HG02763 (cell line): ENCODE measurements around the gene RBBP6.

ENCODE experiments used
- ATAC-seq: cut with Tn5 transposase; IDR thresholded peaks from one replicate; pipeline ENCODE4 v1.9.1; 2021; ENCODE audit warnings: mild to moderate bottlenecking, moderate library complexity; ENCODE audit not compliant: unreplicated experiment

Gene RBBP6

DNA sequence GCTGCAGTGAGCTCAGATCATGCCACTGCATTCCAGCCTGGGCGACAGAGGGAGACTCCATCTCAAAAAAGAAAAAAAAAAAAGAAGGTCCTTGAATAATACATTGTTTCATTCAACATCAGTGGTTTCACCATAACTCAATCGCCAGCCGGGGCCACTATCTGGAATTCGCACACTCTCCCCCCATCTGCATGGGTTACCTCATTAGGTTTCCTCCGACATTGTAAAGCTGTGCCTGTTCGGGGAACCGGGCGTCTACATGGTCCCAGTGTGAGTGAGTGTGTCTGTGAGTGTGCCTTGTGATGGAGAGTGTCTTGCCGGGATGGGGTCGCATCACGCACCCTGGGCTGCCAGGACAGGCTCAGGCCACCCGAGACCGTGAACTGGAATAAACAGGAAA, 16.6 kb upstream of the RBBP6 start:
- no peak for ATAC-seq

DNA sequence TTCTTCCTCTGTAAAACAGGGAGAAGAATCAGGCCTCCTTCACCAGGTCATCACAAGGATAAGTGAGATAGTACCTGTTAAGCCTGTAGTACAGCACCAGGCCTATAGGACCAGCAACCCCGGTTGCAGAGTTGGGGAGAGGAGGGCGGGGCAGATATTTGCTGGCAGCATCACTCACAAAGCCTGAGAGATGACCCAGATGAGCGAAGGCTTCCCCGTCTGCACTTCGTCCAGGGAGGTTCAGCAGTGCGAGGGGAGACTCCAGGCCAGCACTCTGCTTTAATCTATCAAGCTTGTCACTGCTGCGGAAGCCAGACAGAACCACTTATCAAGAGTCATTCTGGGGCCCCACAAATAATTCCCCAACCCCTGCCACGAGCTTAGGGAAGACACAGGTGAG, 15.8 kb upstream of the RBBP6 start:
- no peak for ATAC-seq

DNA sequence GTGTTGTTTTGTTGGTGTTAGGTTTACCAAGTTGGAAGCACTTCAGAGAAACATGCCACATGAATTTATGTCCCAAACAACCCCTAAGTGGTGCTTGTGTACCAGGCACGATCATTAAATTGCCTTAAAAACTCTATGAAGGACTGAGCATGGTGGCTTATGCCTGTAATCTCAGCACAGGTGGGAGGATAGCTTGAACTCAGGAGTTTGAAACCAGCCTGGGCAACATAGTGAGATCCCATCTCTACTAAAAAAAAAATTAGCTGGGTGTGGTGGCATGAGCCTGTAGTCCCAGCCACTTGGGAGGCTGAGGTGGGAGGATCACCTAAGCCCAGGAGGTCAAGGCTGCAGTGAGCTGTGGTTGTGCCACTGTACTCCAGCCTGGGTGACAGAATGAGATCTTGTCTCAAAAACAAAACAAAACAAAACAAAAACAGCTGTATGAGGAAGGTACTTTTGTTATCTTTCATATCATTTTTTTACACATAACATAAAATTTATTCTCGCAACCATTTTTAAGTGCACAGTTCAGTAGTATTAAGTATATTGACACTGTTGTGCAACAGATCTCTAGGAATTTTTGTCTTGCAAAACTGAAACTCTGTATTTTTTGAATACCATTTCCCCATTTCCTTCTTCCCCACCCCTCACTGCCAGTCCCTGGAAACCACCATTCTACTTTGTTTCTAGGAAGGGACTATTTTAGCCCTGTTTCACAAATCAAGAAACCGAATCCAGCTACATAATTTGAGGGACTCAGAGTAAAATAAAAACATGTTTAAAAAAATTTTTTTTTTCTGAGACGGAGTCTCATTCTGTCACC, 14.3 kb upstream of the RBBP6 start:
- no peak for ATAC-seq

DNA sequence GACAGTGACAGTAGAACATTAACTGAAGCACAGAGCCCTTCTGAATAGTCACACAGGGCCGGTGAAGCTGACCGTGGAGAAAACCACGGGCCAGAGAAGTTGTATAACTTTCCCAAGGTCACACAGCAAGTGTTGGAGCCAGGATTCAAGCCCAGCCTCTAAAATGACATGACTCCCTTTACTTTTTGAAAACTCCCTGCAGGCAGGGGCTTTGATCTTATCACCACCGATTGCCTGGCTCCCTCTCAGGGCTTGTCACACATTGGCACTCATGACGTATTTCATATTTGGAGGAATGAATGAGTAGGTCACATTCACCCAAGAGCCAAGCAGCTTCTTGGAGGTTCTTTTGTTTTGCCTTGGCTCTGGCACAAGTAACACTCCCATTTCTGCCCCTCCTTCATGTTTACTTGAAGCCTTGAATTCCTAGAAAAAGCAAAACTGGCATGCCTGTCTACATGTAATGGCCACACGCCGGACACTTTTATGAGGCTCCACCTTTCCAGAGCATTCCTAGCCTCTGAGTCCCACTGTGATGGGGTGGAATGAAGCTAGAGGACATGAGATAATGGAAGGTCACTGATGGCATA, 13.3 kb upstream of the RBBP6 start:
- no peak for ATAC-seq

DNA sequence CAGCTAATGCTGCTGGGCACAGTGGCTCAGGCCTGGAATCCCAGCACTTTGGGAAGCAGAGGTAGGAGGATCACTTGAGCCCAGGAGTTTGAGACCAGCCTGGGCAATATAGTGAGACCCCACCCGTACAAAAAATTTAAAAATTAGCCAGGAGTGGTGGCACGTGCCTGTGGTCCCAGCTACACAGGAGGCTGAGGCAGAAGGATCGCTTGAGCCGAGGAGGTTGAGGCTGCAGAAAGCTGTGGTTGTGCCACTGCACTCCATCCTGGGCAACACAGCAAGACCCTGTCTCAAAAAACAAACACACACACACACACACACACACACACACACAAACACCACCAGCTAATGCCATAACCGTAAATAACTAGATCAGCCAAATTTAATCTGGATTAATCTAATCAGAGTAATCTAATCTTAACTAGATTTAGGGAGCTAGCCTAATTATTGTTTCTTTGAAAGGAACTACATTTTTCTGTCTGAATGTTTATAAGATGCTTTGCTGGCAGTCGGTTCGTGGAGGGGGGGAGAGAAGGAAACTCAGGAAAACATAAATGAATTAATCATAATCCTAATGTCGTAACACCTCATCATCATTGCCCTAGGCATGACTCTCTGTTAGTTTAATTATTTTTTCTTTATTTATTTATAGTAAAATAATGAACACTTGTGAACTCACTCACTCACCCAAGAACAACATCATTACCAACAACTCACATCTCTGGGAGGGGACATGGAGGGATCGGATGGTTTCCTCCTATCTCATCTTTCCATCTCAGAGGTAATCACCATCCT, 12.5 kb upstream of the RBBP6 start:
- ATAC-seq, result no peak

DNA sequence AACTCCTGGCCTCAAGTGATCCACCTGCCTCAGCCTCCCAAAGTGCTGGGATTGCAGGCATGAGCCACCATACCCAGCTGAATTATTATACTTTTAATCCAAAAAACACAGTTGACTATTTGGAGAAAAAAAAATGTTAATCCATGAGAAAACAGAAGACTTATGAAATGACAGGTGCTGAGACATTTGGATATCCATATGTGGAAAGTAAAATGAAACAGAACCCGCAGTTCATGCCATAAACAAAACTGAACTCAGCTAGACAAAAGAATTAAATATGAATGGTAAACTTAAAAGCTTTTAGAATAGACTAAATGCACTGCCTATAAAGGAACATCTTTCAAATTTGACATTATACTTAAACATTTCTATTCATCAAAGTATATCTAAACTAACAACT, 8.2 kb upstream of the RBBP6 start:
- no peak for ATAC-seq

DNA sequence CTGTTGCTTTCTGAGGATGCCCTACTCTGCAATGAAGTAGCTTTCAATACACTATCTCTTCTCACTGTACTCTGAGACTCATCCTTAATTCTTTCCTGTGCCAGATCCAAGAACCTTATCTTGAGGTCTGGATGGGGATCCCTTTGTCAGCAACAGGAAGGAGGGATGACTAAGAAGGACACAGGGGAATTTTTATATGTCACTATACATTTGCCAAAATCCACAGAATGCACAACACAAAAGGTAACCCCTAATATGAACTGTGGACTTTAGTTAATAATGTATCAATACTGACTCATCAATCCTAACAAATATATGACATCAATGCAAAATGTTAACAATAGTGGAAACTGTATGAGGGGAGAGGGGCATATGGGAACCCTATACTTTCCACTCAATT, 4.7 kb upstream of the RBBP6 start:
- ATAC-seq, result no peak

DNA sequence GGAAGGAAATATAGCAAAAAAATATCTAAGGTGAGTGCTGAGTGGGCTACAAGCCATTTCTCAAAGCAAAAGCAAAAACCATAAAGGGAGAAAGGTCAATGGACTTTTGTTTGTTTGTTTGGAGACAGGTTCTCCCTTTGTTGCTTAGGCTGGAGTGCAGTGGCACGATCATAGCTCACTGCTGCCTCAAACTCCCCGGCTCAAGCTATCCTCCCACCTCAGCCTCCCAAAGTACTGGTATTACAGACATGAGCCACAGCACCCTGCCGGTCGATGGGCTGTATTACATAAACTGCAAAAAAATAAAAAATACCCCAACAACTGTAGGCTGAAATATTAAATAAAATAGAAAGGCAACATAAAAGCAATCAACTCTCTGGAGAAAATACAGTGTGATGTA, 3.5 kb upstream of the RBBP6 start:
- ATAC-seq, result no peak

DNA sequence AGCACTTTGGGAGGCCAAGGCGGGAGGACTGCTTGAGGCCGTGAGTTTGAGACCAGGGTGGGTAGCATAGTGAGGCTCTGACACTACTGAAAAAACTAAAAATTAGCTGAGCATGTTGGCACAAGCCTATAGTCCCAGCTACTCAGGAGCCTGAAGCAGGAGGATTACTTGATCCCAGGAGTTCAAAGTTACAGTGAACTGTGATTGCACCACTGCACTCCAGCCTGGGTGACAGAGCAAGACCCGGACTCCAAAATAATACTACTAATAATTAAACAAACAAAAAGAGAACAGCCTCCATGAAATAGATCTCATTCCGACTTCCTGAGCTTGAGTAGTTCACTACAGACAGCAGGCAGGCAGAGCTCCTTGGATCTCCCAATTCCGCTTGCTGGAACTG, 2.7 kb upstream of the RBBP6 start:
- ATAC-seq, result no peak

DNA sequence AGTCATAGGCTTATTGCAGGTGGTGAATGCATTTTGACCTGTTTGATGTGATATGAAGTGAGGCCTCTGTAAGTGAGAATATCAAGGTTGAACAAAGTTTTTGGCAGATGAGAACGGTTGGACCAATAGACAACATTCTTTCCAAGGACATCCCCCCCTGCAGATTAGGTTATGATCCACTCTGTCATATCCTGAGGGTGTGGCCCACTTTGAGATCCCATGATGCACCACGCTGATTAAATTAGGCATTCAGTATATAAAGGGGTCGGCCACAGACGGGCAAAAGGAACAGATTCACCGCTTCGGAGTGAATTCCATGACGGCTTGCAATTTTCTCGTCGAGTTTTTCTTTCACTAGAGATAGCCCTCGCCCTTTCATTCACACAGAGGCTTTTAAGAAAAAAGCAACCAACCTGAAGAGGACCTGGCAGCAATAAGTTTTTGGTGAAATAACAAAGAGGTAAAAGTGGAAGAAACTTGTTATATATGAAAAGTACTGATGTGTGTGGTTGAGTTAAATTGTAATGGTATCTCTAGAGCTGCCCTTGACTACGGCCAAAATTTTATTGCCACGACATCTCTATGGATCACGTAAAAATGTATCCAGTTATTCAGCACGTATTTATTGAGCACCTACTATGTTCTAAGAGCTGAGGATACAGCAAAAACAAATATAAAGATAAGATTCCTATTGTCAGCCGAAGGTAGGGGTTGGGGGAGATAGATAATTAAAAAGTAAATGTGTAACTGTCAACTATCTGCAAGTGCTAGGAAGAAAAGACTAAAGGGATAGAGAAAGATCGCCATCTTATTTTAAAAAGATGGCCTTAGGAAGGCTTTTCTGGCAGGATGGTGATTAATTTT, 1.7 kb upstream of the RBBP6 start:
- ATAC-seq, result no peak

DNA sequence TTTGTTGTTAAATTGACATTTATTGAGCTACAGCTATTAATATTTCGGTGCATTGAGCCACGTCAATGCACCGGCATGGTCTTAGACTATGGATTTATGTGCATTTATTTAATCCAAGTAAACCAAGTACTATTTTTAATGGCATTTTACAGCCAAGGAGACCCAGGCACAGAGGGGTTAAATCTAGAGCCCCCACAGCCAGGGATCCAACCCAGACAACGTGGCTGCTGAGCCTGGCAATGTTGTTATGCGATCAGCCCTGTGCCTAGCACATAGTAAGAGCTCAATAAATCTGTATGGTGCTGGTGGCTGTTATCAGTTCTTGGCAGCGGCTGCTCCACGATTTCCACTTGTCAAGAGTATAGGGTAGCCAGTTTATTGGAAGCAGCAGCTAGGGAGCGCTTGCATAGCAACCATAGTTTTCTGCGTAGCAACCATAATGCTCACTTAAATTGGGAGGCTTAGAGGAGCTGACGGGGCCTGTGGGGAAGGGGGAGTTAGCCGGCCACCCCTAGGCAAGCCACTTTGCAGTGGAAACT, 541 bp upstream of the RBBP6 start:
- no peak for ATAC-seq

DNA sequence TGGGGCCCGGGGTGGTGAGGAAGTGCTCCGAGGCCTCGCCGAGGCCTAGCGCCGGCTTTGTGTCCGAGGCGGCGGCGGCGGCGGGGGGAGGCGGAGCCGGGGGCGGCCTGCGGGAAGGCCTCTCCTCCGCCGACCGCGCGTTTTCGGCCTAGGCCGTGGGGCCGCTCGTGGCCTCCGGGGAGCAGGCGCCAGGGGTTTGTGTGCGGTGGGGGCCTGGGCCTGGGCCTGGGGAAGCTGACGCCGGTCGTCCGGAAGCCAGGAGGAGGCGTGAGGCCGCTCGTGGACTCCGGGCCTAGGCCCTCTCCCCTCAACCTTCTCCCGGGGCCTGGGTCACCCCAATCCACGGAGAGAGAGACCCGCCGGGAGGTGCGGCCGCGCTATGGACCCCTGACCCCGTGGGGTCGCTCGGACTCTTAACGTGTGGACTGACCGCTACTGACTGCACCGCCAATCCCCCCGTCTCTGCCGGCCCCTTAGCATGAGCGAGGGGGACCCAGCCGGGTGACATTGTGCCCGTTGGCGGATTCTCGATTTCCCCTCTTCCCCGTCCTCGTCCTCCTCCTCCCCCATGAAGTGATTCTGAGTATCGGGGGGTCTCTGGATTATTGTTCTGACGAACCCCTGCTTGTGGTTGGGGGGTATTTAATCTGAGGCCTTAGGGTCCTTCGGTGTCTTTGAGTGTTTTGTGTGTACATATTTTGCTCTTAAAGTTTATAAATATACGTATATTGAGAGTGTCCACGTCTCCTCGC, 660 bp downstream of the RBBP6 start:
- ATAC-seq, result peak; percentile 30

DNA sequence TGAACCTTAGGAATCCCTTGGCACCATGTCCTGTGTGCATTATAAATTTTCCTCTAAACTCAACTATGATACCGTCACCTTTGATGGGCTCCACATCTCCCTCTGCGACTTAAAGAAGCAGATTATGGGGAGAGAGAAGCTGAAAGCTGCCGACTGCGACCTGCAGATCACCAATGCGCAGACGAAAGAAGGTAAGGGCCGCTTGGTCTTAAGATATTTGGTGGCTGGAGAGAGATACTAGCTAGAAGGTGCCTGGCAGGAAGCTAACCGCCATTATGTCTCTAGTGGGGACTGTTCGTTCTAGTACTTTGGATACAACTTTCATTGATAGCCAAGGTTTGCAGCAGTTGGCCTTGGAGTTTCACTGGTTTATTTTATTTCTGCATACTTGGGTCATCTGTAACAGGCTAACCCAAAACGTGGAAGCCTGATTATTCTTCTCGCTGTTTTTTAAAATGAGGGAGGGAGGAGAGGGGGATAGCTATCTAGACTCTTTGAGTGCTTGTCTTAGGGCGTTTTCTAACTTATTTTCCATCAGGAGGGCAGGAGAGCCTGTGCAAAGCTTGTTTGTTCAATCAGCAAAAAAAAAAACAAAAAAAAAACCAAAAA, 1.3 kb downstream of the RBBP6 start:
- no peak for ATAC-seq

DNA sequence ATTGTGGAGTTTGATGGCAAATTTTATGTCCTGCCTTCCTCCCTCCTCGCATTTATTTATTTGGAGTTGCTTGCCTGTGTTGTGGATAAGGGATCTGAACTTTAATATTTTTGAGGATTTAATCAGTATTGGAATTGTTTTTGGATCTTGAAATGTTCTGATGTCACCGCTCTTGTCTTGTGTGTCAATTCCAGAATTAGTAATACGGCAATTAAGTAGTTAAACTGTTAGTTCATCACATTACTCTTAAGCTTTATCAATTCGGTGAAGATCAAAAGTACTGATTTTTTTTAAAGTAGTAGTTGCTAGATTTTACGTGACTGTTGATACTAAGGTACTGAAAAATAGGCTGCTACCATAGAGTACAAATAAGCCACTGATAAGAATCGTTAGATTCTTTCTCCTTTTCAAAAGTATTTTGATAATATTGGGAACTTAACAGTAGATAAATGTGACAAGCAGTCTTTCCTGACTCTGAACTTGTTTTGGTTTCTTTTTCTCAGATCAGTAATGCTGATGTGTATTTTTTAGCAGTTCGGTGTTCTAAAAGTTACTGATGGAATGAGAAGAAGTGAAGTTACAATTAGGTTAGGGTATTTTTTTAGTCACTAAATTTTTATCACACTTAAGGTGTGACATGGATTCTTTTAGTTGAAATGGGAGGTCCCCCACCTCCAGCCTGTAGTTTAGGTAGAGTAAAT, 2.0 kb downstream of the RBBP6 start:
- ATAC-seq, result no peak

DNA sequence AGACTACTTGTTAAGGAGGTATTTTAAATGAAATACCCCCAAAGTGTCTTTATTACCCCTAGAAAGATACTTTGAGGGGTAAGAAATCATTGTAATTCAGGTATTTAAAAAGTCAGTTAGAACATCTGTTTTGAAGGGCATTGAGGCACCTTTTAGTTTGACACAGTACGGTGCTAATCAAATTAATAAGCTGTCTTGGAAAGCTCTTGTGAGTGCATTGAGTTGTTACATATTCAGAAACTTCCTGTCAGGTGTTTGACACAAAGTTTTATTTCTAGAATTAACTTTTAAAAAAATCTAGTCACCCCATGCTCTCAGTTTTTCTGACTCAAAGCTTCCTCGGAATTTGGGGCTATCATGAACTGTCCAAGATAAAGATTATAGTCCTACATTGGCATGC, 4.6 kb downstream of the RBBP6 start:
- ATAC-seq, result no peak

DNA sequence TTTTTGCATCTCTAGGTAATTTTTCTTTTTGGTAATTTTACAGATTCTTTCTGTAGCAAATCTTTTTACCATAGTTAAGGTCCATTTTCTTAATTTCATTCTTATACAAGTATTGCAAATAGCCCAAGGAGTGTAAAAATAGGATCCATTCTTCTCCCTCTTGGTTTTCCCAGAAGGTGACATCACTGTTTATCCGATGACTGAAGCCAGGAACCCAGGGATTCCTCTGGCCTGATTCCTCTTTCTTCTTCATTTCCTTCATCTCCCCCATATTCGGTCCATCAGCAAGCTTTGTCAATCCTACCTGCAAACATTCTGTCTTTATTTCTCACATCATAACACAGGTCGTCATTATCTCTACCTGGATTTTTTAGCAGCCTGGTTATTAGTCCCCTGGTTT, 5.3 kb downstream of the RBBP6 start:
- ATAC-seq, result no peak

DNA sequence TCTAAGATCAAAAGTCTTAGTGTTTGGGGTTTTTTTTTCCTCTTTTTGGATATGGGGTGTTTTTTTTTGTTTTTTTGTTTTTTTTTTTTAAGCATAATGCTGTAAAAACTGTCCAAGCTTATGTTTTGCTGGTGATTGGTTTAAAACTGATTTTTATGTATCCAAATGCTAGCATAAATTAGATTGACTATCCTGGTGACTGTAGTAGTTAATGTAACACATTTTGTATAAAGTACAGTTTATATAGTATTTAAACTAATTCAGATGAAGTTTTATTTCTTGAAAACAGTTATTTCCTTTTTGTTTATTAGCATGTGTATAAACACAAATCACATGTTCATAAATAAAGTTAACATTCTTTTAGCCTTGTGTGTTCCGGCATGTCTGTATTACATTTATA, 10.9 kb downstream of the RBBP6 start:
- ATAC-seq, result no peak

DNA sequence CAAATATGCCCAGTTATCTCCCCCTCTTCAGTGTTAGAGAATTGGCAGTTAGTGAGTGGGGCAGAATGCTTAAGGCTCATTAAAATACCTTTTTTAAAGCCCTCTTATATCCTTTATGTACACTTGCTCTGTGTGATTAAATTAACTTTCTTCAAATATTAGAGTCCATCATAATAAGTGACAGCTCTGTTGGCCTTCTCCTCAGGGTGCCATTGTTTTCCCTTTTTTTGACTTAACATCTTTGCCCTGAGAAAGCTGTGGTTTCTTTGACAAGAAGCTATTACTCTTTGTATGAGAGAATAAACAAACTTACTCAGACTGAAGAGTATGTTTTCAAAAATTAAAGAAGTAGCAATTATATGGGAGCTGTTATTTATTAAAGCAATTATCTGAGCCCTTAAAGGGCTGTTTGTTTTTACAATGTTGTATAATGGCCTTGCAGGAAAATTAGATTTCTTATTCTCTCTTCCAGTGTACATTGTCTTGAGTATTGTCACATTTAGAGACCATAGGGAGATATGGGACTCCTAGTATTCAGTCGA, 13.4 kb downstream of the RBBP6 start:
- ATAC-seq, result no peak

DNA sequence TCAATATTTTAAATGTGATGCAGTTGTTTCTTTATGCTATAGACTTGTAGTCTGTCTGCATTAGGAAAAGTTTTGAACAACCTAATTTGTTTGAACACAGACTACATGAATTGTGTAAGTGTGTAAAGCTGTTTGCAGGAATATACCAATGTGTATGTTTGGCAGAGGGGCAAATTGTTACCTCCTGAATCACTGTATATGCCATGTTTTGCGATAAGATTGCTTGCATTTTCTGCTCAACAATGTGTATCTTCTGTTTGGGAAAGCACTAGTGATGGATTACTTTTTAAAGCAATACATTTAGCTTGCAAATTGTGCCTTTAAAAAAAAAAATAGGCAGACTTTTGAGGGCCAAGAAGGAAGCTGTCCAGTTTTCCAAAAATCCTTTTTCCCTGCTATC, 14.6 kb downstream of the RBBP6 start:
- ATAC-seq, result no peak
